Neural cell (in vitro differentiated cells): ENCODE measurements around the gene ASIC1. TPM values are rescaled to one million over a fixed set of nuclear protein-coding genes. Genes with fewer than 3 reads are reported as not detected.

Source experiments
- H2AFZ ChIP-seq: fragments of 200-600, 300-800 bp; sonication (generic), shearing (Covaris generic); 2 replicates; pipeline ENCODE4 v1.6.0; 2014; ENCODE audit warnings: low read depth, mild to moderate bottlenecking, antibody characterized with exemption, low read length, moderate library complexity
- H3F3A ChIP-seq: fragments of 200-600 bp; shearing (Covaris generic); 2 replicates; pipeline ENCODE4 v1.6.1; 2016; ENCODE audit warnings: mild to moderate bottlenecking, moderate library complexity, mixed read lengths, antibody characterized with exemption, low read length; ENCODE audit not compliant: insufficient read depth, poor library complexity, severe bottlenecking
- H3K27ac ChIP-seq: fragments of 200-600, 300-800 bp; sonication (generic), shearing (Covaris generic); 2 replicates; pipeline ENCODE4 v1.5.1; 2014; ENCODE audit warnings: mild to moderate bottlenecking, low read length, moderate library complexity
- H3K27me3 ChIP-seq: fragments of 300-800, 200-600 bp; sonication (generic), shearing (Covaris generic); 2 replicates; pipeline ENCODE4 v1.6.0; 2014; ENCODE audit warnings: mild to moderate bottlenecking, low read depth, low read length, moderate library complexity; ENCODE audit not compliant: insufficient read depth
- H3K36me3 ChIP-seq: fragments of 300-800, 200-600 bp; sonication (generic), shearing (Covaris generic); 2 replicates; pipeline ENCODE4 v1.5.1; 2014; ENCODE audit warnings: mild to moderate bottlenecking, antibody characterized with exemption, low read length, moderate library complexity; ENCODE audit not compliant: insufficient read depth
- H3K4me2 ChIP-seq: fragments of 300-800, 200-600 bp; sonication (generic), shearing (Covaris generic); 2 replicates; pipeline ENCODE4 v1.6.0; 2014; ENCODE audit warnings: mild to moderate bottlenecking, low read length
- H3K4me3 ChIP-seq: fragments of 300-800, 200-600 bp; sonication (generic), shearing (Covaris generic); 2 replicates; pipeline ENCODE4 v1.5.1; 2014; ENCODE audit warnings: mild to moderate bottlenecking, low read length, moderate library complexity
- H3K79me2 ChIP-seq: fragments of 200-600 bp; shearing (Covaris generic); replicated peaks from 2 replicates; pipeline ENCODE4 v1.6.0; 2014; ENCODE audit warnings: mild to moderate bottlenecking, low read length, moderate library complexity; ENCODE audit not compliant: insufficient read depth
- H3K9ac ChIP-seq: fragments of 300-800, 200-600 bp; sonication (generic), shearing (Covaris generic); 2 replicates; pipeline ENCODE4 v1.6.1; 2016; ENCODE audit warnings: mild to moderate bottlenecking, low read length, mixed read lengths
- H3K9me2 ChIP-seq: fragments of 200-600 bp; shearing (Covaris generic); 2 replicates; pipeline ENCODE4 v1.6.1; 2016; ENCODE audit warnings: mild to moderate bottlenecking, low read length, mixed read lengths; ENCODE audit not compliant: insufficient read depth
- H3K9me3 ChIP-seq: fragments of 200-600, 300-800 bp; sonication (generic), shearing (Covaris generic); 2 replicates; pipeline ENCODE4 v1.6.1; 2016; ENCODE audit warnings: mild to moderate bottlenecking, mixed run types, low read length, moderate library complexity, mixed read lengths
- H4K20me1 ChIP-seq: fragments of 200-600 bp; shearing (Covaris generic); 2 replicates; pipeline ENCODE4 v1.6.1; 2016; ENCODE audit warnings: mild to moderate bottlenecking, mixed run types; ENCODE audit not compliant: insufficient read depth
- CTCF ChIP-seq: fragments of 450-650 bp; IDR thresholded peaks from 2 replicates; pipeline ENCODE4 v1.5.1; 2014; ENCODE audit warnings: antibody characterized with exemption, mild to moderate bottlenecking, moderate library complexity; ENCODE audit not compliant: poor library complexity, severe bottlenecking
- EP300 ChIP-seq: fragments of 450-650 bp; conservative IDR thresholded peaks from 2 replicates; pipeline ENCODE4 v1.6.1; 2014; ENCODE audit warnings: antibody characterized with exemption, mild to moderate bottlenecking, moderate library complexity; ENCODE audit not compliant: poor library complexity, severe bottlenecking
- EZH2 ChIP-seq: fragments of 200-600, 300-800 bp; shearing (Covaris generic), sonication (generic); IDR thresholded peaks from 2 replicates; pipeline ENCODE4 v1.6.1; 2014; ENCODE audit warnings: antibody characterized with exemption, low read length, borderline replicate concordance, mild to moderate bottlenecking; ENCODE audit not compliant: insufficient read depth, poor library complexity, severe bottlenecking
- MXI1 ChIP-seq: fragments of 450-650 bp; conservative IDR thresholded peaks from 2 replicates; pipeline ENCODE4 v1.6.1; 2014; ENCODE audit warnings: antibody characterized with exemption, mild to moderate bottlenecking; ENCODE audit not compliant: poor library complexity, severe bottlenecking
- POLR2AphosphoS5 ChIP-seq: IDR thresholded peaks from 2 replicates; pipeline ENCODE4 v1.6.1; 2012
- RAD21 ChIP-seq: fragments of 450-650 bp; conservative IDR thresholded peaks from 2 replicates; pipeline ENCODE4 v1.6.1; 2014; ENCODE audit warnings: antibody characterized with exemption, mild to moderate bottlenecking, moderate library complexity
- REST ChIP-seq: IDR thresholded peaks from 2 replicates; pipeline ENCODE4 v1.6.1; 2012; ENCODE audit warnings: borderline replicate concordance
- SMC3 ChIP-seq: fragments of 450-650 bp; conservative IDR thresholded peaks from 2 replicates; pipeline ENCODE4 v1.6.1; 2014; ENCODE audit warnings: antibody characterized with exemption, mild to moderate bottlenecking, moderate library complexity; ENCODE audit not compliant: poor library complexity
- TAF1 ChIP-seq: IDR thresholded peaks from 2 replicates; pipeline ENCODE4 v1.6.1; 2012; ENCODE audit warnings: low read depth
- polyA plus RNA-seq: library from polyadenylated mRNA; depleted of rRNA; stranded (reverse); fragments of >200 nt; gene quantifications from 2 replicates; pipeline ENCODE4 v1.2.3, GENCODE V29; 2014

ASIC1 gene
- polyA plus RNA-seq, 1 donor from 2014 or later: 8.0 TPM

GRCh38 chr12:50129290-50129689 lies 71.9 kb downstream of the ASIC1 start:
- no peak overlapping the region for H2AFZ ChIP-seq
- no peak overlapping the region for H3K4me2 ChIP-seq
- H3K9me3 ChIP-seq: no peaks in the 10 kb centered on the region
- no peak overlapping the region for H3K27ac ChIP-seq
- H3K4me3 ChIP-seq: no peak overlapping the region
- H3K79me2 ChIP-seq: no peaks in the 10 kb centered on the region
- no peaks in the 10 kb centered on the region for H3K9me2 ChIP-seq
- no peak for TF ChIP-seq POLR2AphosphoS5
- no peak for TF ChIP-seq REST
- TF ChIP-seq TAF1: no peak
- TF ChIP-seq MXI1: no peak
- no peak for TF ChIP-seq EP300
- no peak for TF ChIP-seq RAD21
- no peak for TF ChIP-seq SMC3
- TF ChIP-seq CTCF: no peak
- TF ChIP-seq EZH2: no peak
- no peak overlapping the region for H3K9ac ChIP-seq
- peaks cover 5% of the 10 kb centered on the region for H3K36me3 ChIP-seq
- H3K27me3 ChIP-seq: no peaks in the 10 kb centered on the region
- H3F3A ChIP-seq: no peaks in the 10 kb centered on the region
- H4K20me1 ChIP-seq: no peaks in the 10 kb centered on the region

DNA sequence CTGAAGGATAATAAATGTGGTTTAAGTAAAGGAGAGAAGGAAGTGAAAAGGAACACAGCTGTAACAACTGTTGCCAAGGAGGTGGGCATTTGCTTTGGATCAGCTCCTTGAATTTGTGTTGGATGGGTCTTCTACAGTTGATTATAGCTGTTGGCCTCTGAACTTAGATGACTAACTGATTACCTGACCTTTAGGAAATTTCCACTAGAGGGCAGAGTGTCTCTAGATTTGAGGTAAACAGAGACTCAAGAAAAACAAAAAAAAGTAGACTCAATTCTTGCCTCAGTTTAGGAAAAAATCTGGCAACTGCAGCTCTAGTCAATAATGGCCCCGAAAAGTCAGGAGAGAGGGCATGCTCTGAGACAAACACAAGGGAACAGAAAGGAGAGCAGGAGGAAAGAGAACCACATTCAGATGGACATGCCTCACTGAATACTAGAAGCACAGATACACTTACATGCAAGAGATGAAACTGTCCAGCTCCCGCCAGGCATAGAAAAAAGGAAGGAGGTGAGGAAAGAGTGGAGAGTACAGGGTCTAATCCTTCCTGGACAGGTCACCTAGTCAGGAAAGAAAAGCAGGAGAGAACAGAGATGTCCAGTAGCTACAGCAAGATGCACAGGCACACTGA lies 75.2 kb downstream of the ASIC1 start:
- no peaks in the 10 kb centered on the region for H3K27me3 ChIP-seq
- no peaks in the 10 kb centered on the region for H3K9me3 ChIP-seq
- H3K27ac ChIP-seq: no peak overlapping the region
- H3K79me2 ChIP-seq: no peaks in the 10 kb centered on the region
- H2AFZ ChIP-seq: no peak overlapping the region
- TF ChIP-seq RAD21: peak; percentile 59
- no peak for TF ChIP-seq TAF1
- TF ChIP-seq CTCF: peak; percentile 61
- no peak for TF ChIP-seq POLR2AphosphoS5
- TF ChIP-seq EP300: no peak
- TF ChIP-seq EZH2: no peak
- no peak for TF ChIP-seq MXI1
- peak; percentile 60 for TF ChIP-seq SMC3
- TF ChIP-seq REST: no peak
- H3K4me3 ChIP-seq: no peak overlapping the region
- no peak overlapping the region for H3K9ac ChIP-seq
- no peaks in the 10 kb centered on the region for H4K20me1 ChIP-seq
- no peaks in the 10 kb centered on the region for H3F3A ChIP-seq
- H3K4me2 ChIP-seq: no peak overlapping the region
- no peaks in the 10 kb centered on the region for H3K9me2 ChIP-seq
- peaks cover 5% of the 10 kb centered on the region for H3K36me3 ChIP-seq
